Esophagus (tissue), 2 donors: ENCODE data around the gene TSFM. TPM values are rescaled to one million over a fixed set of nuclear protein-coding genes. Genes with fewer than 3 reads are reported as not detected.

ENCODE experiments used
- H3K27ac ChIP-seq, 2 donors: one replicate each; pipeline ENCODE4 v1.5.1; 2013; ENCODE audit warnings: low read depth in 2 of 2, mild to moderate bottlenecking in 2 of 2, inconsistent platforms in 1 of 2, low read length in 1 of 2, moderate library complexity in 1 of 2
- H3K27me3 ChIP-seq, 2 donors: one replicate each; pipeline ENCODE4 v1.6.1; 2013; ENCODE audit warnings: low read length in 2 of 2, control low read depth in 1 of 2, mild to moderate bottlenecking in 1 of 2; ENCODE audit not compliant: insufficient read depth in 2 of 2, control insufficient read depth in 1 of 2
- H3K36me3 ChIP-seq, 2 donors: one replicate each; pipeline ENCODE4 v1.6.1; 2013; ENCODE audit warnings: low read length in 1 of 2; ENCODE audit not compliant: control insufficient read depth in 2 of 2, insufficient read depth in 2 of 2
- H3K4me1 ChIP-seq, 2 donors: one replicate each; pipeline ENCODE4 v1.6.1; 2013; ENCODE audit warnings: low read length in 1 of 2; ENCODE audit not compliant: control insufficient read depth in 2 of 2, insufficient read depth in 2 of 2
- H3K4me3 ChIP-seq, 2 donors: one replicate each; pipeline ENCODE4 v1.5.1; 2013; ENCODE audit warnings: low read length in 2 of 2, mild to moderate bottlenecking in 2 of 2, low read depth in 1 of 2, moderate library complexity in 1 of 2
- H3K9me3 ChIP-seq, 2 donors: one replicate each; pipeline ENCODE4 v1.6.1; 2013; ENCODE audit warnings: mild to moderate bottlenecking in 2 of 2, low read depth in 1 of 2, low read length in 1 of 2, moderate library complexity in 1 of 2; ENCODE audit not compliant: control insufficient read depth in 2 of 2, insufficient read depth in 1 of 2
- WGBS, 2 donors: extraction: QIAGEN DNeasy Blood & Tissue Kit; methylation state at CpG; one replicate each; pipeline ENCODE4 v1.1.7; 2013; 5-methylcytosine and 5-hydroxymethylcytosine counted together
- polyA plus RNA-seq, 2 donors: library from polyadenylated mRNA; stranded (reverse); fragments of 200-250 nt; gene quantifications; one replicate each; pipeline ENCODE4 v1.2.3, GENCODE V29; 2013
- donor health status: healthy with polysubstance abuse.
- donor health status: Bipolar disorder and iron deficiency.

The TSFM gene
- polyA plus RNA-seq, 2 donors = 20.5 to 30.4 TPM

DNA sequence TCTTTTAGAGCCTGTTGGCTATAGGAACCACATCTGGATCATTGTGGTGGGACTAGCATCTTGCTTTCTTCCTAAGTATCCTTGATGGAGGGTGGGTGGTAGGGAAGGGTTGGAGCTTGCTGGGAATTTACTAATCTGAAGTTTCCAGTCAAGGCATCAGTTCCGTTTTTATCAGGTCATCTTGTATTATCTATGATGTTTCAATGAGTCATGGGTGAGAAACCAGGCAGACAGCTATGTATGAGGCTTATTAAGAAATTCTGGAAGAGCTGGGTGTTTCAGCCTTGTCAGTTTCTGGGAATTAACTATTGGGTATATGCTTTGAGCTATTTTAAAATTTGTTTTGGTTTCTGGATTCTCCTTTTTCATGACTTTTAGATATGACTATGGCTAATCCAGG, 11.3 kb downstream of the TSFM start:
- no peak overlapping the region for H3K4me3 ChIP-seq
- H3K27me3 ChIP-seq = no peaks in the 10 kb centered on the region
- peaks cover 0 to 5% of the 10 kb centered on the region in 2 donors for H3K36me3 ChIP-seq
- WGBS, 2 donors = 18 to 29% methylated on average over 1 of the region's 1 CpG
- no peaks in the 10 kb centered on the region for H3K4me1 ChIP-seq
- H3K9me3 ChIP-seq = no peaks in the 10 kb centered on the region
- H3K27ac ChIP-seq = no peak overlapping the region

GRCh38 chr12:57795354-57795753, 12.8 kb downstream of the TSFM start:
- Histone ChIP-seq H3K4me1 (no peaks in the 10 kb centered on the region), H3K27me3 (no peaks in the 10 kb centered on the region), H3K36me3 (peaks cover 0 to 7% of the 10 kb centered on the region in 2 donors), H3K27ac (peak overlapping the region in 1 of 2 donors; percentile 39), H3K4me3 (no peak overlapping the region), H3K9me3 (no peaks in the 10 kb centered on the region)
- WGBS, 2 donors = 77 to 87% methylated on average over 6 of the region's 6 CpGs

DNA sequence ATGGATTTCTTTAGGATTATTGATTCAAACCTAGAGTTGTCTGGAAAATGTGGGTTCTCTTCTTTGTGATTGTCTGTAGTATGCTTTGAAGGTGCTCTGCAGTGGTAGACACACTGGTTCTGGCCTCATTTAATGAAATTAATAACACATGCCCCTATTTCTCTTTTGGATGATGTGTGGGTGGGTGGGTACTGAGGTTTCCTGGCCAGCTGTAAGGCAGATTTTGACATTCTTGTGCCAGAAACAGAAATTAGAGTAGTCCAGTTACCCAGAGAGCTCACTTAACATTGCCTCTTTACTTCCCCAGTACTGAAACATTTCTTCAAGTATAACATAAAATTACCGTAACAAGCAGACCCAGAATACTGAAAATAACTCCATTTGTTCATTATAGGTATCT, 14.4 kb downstream of the TSFM start:
- H3K36me3 ChIP-seq = peaks cover 0 to 10% of the 10 kb centered on the region in 2 donors
- no peaks in the 10 kb centered on the region for H3K27me3 ChIP-seq
- no peak overlapping the region for H3K4me3 ChIP-seq
- WGBS, 2 donors = 93 to 96% methylated on average over 1 of the region's 1 CpG
- H3K27ac ChIP-seq = no peak overlapping the region
- no peaks in the 10 kb centered on the region for H3K9me3 ChIP-seq
- H3K4me1 ChIP-seq = no peaks in the 10 kb centered on the region

GRCh38 chr12:57797933-57798332, 15.3 kb downstream of the TSFM start:
- peaks cover 0 to 14% of the 10 kb centered on the region in 2 donors for H3K36me3 ChIP-seq
- H3K9me3 ChIP-seq = no peaks in the 10 kb centered on the region
- 84 to 89% methylated on average over 1 of the region's 1 CpG for WGBS, 2 donors
- H3K4me3 ChIP-seq = no peak overlapping the region
- no peaks in the 10 kb centered on the region for H3K4me1 ChIP-seq
- peak overlapping the region in 1 of 2 donors; percentile 40 for H3K27ac ChIP-seq
- no peaks in the 10 kb centered on the region for H3K27me3 ChIP-seq

- no peak overlapping the region for H3K27ac ChIP-seq
- H3K27me3 ChIP-seq = no peaks in the 10 kb centered on the region
- no peak overlapping the region for H3K4me3 ChIP-seq
- WGBS, 2 donors = 95 to 97% methylated on average over 3 of the region's 3 CpGs
- peaks cover 0 to 2% of the 10 kb centered on the region in 2 donors for H3K4me1 ChIP-seq
- H3K36me3 ChIP-seq = peaks cover 0 to 13% of the 10 kb centered on the region in 2 donors
- no peaks in the 10 kb centered on the region for H3K9me3 ChIP-seq
These were observed 18.4 kb downstream of the TSFM start for GRCh38 chr12:57800965-57801364.

GRCh38 chr12:57802607-57803006, 20.0 kb downstream of the TSFM start:
- Histone ChIP-seq H3K27me3 (no peaks in the 10 kb centered on the region), H3K36me3 (peaks cover 3 to 14% of the 10 kb centered on the region in 2 donors), H3K27ac (no peak overlapping the region), H3K9me3 (no peaks in the 10 kb centered on the region), H3K4me1 (peaks cover 0 to 2% of the 10 kb centered on the region in 2 donors), H3K4me3 (no peak overlapping the region)
- 88 to 92% methylated on average over 1 of the region's 1 CpG for WGBS, 2 donors

- H3K27me3 ChIP-seq = no peaks in the 10 kb centered on the region
- H3K27ac ChIP-seq = no peak overlapping the region
- 49% methylated on average over 9 of the region's 9 CpGs for WGBS, 2 donors
- no peak overlapping the region for H3K4me3 ChIP-seq
- H3K9me3 ChIP-seq = no peaks in the 10 kb centered on the region
- peaks cover 0 to 2% of the 10 kb centered on the region in 2 donors for H3K4me1 ChIP-seq
- peaks cover 3 to 14% of the 10 kb centered on the region in 2 donors for H3K36me3 ChIP-seq
These were observed 20.8 kb downstream of the TSFM start for GRCh38 chr12:57803319-57803893.

DNA sequence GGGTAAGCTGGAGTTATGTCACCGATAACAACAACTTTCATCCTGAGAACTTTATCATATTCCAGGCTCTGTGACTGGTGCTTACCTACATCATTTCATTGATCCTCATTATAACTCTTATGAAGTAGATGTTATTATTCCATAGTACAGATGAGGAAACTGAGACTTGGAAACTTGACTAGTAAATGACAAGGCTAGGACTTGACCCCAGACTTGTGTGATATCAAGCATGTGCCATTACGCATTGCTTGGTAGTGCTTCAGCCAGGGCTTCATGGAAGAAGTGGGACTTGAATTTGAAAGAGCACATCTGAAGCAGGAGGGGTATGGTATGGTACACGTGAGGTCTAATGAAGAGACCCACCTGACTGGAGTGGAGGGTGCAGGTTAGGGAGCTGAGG, 24.1 kb downstream of the TSFM start:
- Histone ChIP-seq H3K36me3 (peaks cover 3 to 16% of the 10 kb centered on the region in 2 donors), H3K9me3 (no peaks in the 10 kb centered on the region), H3K27me3 (no peaks in the 10 kb centered on the region), H3K4me1 (peaks cover 0 to 2% of the 10 kb centered on the region in 2 donors), H3K27ac (no peak overlapping the region), H3K4me3 (no peak overlapping the region)
- WGBS, 2 donors = 93 to 98% methylated on average over 3 of the region's 3 CpGs

DNA sequence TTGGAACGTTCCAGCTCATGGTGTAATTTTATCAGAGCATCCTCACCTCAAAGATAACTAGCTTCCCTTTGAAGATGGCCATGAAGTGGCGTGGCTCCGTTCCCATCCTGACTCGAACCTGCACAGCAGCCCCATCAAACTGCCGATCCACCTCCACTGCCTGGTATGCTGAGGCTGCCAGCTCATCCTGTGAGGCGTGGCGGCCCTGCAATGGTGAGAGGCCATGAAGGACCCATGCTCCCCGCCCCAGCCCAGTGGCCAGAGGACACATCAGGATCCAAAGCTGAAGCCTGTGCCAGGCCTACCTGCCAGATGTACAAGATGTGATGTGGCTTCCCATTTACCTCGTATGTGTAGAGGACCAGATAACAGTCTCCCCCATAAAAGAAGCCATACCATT, 24.7 kb downstream of the TSFM start:
- Histone ChIP-seq H3K27me3 (no peaks in the 10 kb centered on the region), H3K4me1 (peaks cover 0 to 2% of the 10 kb centered on the region in 2 donors), H3K27ac (no peak overlapping the region), H3K9me3 (no peaks in the 10 kb centered on the region), H3K4me3 (no peak overlapping the region), H3K36me3 (peaks cover 3 to 12% of the 10 kb centered on the region in 2 donors)
- WGBS, 2 donors = 89 to 92% methylated on average over 9 of the region's 9 CpGs

DNA sequence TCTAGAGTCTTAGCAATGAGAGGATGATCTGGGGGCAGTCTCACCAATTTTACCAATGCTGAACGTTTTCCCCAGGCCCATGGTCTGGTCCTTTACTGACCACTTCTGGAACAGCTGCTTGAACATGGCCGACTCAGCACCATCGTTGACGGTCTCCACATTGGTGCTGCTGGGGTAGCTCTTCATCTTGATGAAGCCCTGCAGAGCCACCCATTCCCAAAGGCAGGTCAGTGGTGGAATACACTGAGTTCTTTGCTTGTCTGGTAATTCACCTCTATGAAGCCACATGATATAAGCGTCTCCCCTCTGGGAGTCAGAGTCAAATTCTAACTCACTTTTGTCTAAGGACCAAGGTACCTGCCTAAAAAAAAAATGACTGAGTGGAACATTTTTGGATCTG, 25.8 kb downstream of the TSFM start:
- WGBS, 2 donors = 90 to 91% methylated on average over 5 of the region's 5 CpGs
- H3K27me3 ChIP-seq = no peaks in the 10 kb centered on the region
- no peak overlapping the region for H3K27ac ChIP-seq
- peaks cover 0 to 2% of the 10 kb centered on the region in 2 donors for H3K4me1 ChIP-seq
- H3K4me3 ChIP-seq = no peak overlapping the region
- H3K36me3 ChIP-seq = peaks cover 3 to 10% of the 10 kb centered on the region in 2 donors
- no peaks in the 10 kb centered on the region for H3K9me3 ChIP-seq
